GM10248 (cell line): ENCODE measurements around the gene DYSF.

Experiments
- CTCF ChIA-PET: fragments of 300-600 bp; sonication (Branson Sonifier 250); formaldehyde crosslinking; extraction: SDS; loops from one replicate; lab custom pipeline; 2021; ENCODE audit warnings: antibody characterized with exemption; lab: Yijun Ruan, JAX
- POLR2A ChIA-PET: fragments of 350-650 bp; sonication (Branson Sonifier 250); formaldehyde crosslinking; extraction: SDS; loops from one replicate; lab custom pipeline; 2020; ENCODE audit warnings: antibody characterized with exemption; lab: Yijun Ruan, JAX
- DNase-seq: peaks from one replicate; pipeline ENCODE4 v3.0.0; 2012; ENCODE audit errors: extremely low spot score
- TF ChIP-seq, protein P1 (sequence below): IDR thresholded peaks from 2 replicates; pipeline ENCODE4 v1.5.1; 2012; ENCODE audit warnings: mild to moderate bottlenecking, low read depth; ENCODE audit errors: extremely low read depth, missing control alignments, control extremely low read depth

Gene DYSF

DNA sequence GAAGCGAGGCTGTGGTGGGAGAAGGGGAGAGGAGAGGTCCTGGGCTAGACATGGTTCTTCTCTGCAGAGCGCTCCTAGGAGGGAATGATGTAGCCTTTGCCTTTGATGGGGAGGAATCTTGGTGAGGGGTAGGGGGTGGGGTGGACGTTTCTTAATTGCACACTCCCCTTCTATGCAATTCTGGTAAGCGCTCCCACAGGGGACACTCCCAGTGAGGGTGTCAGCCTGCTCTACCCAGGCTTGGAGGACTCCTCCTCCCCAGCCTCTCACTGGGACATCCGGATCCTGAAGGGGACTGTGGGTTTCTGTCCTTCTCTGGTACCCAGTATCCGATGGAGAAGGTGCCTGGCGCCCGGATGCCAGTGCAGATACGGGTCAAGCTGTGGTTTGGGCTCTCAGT, 114.3 kb downstream of the DYSF start:
- ChIA-PET CTCF (no interaction called here), POLR2A (no interaction called here)
- TF ChIP-seq, protein P1, sequence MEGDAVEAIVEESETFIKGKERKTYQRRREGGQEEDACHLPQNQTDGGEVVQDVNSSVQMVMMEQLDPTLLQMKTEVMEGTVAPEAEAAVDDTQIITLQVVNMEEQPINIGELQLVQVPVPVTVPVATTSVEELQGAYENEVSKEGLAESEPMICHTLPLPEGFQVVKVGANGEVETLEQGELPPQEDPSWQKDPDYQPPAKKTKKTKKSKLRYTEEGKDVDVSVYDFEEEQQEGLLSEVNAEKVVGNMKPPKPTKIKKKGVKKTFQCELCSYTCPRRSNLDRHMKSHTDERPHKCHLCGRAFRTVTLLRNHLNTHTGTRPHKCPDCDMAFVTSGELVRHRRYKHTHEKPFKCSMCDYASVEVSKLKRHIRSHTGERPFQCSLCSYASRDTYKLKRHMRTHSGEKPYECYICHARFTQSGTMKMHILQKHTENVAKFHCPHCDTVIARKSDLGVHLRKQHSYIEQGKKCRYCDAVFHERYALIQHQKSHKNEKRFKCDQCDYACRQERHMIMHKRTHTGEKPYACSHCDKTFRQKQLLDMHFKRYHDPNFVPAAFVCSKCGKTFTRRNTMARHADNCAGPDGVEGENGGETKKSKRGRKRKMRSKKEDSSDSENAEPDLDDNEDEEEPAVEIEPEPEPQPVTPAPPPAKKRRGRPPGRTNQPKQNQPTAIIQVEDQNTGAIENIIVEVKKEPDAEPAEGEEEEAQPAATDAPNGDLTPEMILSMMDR = no peak
- DNase-seq = no peak

DNA sequence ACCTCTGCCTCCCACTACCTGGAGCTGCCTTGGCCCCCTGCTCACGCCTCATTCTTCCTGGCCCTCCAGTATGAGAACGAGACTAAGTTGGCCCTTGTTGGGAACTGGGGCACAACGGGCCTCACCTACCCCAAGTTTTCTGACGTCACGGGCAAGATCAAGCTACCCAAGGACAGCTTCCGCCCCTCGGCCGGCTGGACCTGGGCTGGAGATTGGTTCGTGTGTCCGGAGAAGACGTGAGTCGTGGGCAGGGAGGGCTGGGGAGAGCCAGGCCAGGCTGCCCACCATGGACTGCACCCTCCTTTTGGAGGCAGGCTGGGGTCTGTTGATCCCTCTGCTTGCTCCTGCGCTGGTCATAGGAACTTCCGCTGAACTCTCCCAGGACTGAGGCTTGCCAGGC, 114.7 kb downstream of the DYSF start:
- TF ChIP-seq, protein P1 = no peak
- DNase-seq = no peak
- ChIA-PET POLR2A (no interaction called here), CTCF (no interaction called here)

DNA sequence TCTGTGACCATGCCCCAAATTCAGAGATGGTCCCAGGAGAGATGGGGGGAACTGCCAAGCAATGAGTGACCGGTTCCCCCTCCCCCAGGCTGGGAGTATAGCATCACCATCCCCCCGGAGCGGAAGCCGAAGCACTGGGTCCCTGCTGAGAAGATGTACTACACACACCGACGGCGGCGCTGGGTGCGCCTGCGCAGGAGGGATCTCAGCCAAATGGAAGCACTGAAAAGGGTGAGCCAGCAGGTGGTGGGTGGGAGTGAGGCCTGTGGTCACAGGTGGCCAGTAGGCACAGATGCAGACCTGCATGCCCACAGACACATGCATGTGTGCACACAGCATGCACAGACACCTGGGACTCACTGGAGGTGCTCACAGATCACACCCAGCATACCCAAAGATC, 117.2 kb downstream of the DYSF start:
- TF ChIP-seq, protein P1 = no peak
- DNase-seq = no peak
- POLR2A ChIA-PET = no interaction called here
- CTCF ChIA-PET = no interaction called here

DNA sequence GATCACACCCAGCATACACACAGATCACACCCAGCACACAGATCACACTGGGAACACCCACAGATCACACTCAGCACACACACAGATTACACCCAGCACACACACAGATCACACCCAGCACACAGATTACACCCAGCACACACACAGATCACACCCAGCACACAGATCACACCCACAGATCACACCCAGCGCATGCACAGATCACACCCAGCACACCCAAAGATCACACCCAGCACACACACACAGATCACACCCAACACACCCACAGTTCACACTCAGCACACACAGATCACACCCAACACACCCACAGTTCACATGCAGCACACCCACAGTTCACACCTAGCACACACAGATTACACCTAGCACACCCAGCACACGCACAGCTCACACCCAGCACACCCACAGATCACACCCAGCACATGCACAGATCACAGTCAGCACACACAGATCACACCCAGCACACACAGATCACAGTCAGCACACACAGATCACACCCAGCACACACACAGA, 117.6 kb downstream of the DYSF start:
- DNase-seq = no peak
- ChIA-PET POLR2A (no interaction called here), CTCF (no interaction called here)
- TF ChIP-seq, protein P1 = no peak

DNA sequence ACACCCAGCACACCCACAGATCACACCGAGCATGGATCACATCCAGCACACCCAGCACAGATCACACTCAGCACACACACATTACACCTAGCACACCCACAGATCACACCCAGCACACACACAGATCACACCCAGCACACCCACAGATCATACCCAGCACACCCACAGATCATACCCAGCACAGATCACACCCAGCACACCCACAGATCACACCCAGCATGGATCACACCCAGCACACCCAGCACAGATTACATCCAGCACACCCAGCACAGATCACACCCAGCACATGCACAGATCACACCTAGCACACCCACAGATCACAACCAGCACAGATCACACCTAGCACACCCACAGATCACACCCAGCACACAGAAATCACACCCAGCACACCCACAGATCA, 118.6 kb downstream of the DYSF start:
- ChIA-PET POLR2A (no interaction called here), CTCF (interaction anchor here (1.2 kb wide), 1 partner anchor 16 kb away, joined by 4 read pairs; no protein-coding TSS in a partner anchor)
- TF ChIP-seq, protein P1 = no peak
- DNase-seq = no peak

DNA sequence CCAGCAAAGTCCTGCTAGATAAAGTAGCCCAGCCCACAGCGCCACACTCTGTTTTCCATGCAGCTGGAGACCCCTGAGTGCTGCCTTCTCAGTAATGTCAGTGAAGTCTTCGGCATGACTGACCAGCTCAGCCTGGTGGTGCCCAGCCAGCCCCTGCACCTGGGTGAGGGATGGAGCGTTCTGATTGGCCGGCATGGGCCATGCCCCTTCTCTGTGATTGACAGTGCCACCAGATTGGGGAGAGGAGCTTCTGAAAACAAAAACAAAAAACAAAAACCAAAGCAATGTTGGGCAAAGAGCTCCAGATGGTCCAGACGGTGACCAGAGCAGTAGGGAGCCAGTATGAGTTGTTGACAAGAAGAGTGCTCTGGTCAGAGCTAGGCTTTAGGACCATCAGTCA, 122.6 kb downstream of the DYSF start:
- DNase-seq = no peak
- CTCF ChIA-PET = interaction anchor here (1.2 to 1.7 kb wide), 2 partner anchors 11 to 13 kb away, joined by 4 to 6 read pairs; no protein-coding TSS in a partner anchor
- TF ChIP-seq, protein P1 = no peak
- POLR2A ChIA-PET = no interaction called here
